Sigmoid colon (tissue), 7 donors: Measurements from ENCODE around the gene PRKG1. TPM values are rescaled to one million over a fixed set of nuclear protein-coding genes. Genes with fewer than 3 reads are reported as not detected.
A peak's percentile ranks its signal among the peaks of the same experiment; 100 is the strongest.

Experiments used
- DNase-seq: peaks from one replicate; pipeline ENCODE4 v3.0.0-alpha.2; 2019
- H3K27ac ChIP-seq, 4 donors: fragments of 200-600 bp; sonication (generic); one replicate each; pipeline ENCODE4 v1.5.1; 2016 to 2019; ENCODE audit warnings: mild to moderate bottlenecking in 1 of 4
- H3K27me3 ChIP-seq, 3 donors: fragments of 200-600 bp; sonication (generic); one replicate each; pipeline ENCODE4 v1.5.1; 2019; ENCODE audit warnings: mild to moderate bottlenecking in 1 of 3
- H3K36me3 ChIP-seq, 4 donors: fragments of 200-600 bp; sonication (generic); one replicate each; pipeline ENCODE4 v1.5.1; 2016 to 2019
- H3K4me1 ChIP-seq, 4 donors: fragments of 200-600 bp; sonication (generic); one replicate each; pipeline ENCODE4 v1.5.1; 2017 to 2019
- H3K4me3 ChIP-seq, 4 donors: fragments of 200-600 bp; sonication (generic); one replicate each; pipeline ENCODE4 v1.5.1; 2017 to 2019; ENCODE audit warnings: mild to moderate bottlenecking in 2 of 4, moderate library complexity in 1 of 4
- H3K9me3 ChIP-seq, 4 donors: fragments of 200-600 bp in 3 of 4; sonication (generic) in 3 of 4; one replicate each; pipeline versions ENCODE4 v1.5.1 to v1.6.1; 2013 to 2019
- EP300 ChIP-seq, 4 donors: sonication (generic); formaldehyde crosslinking; IDR thresholded peaks; one replicate each; pipeline ENCODE4 v1.6.1; 2017; ENCODE audit warnings: antibody characterized with exemption in 4 of 4
- POLR2A ChIP-seq, 2 donors: fragments of 450-650 bp; IDR thresholded peaks; one replicate each; pipeline ENCODE4 v1.6.1; 2016; ENCODE audit warnings: antibody characterized with exemption in 2 of 2, mild to moderate bottlenecking in 2 of 2, moderate library complexity in 2 of 2
- POLR2AphosphoS5 ChIP-seq, 4 donors: sonication (generic); formaldehyde crosslinking; IDR thresholded peaks; one replicate each; pipeline ENCODE4 v1.6.1; 2017; ENCODE audit warnings: antibody characterized with exemption in 4 of 4
- WGBS, 2 donors: extraction: QIAGEN DNeasy Blood & Tissue Kit; methylation state at CpG; one replicate each; pipeline ENCODE4 v1.1.7; 2013; 5-methylcytosine and 5-hydroxymethylcytosine counted together
- intact Hi-C: fragments of 100-400 bp; cut with DNase I; formaldehyde crosslinking; loops from one replicate; pipeline ENCODE4 v1.15.1; 2023
- polyA plus RNA-seq, 3 donors: library from polyadenylated mRNA; stranded (reverse); fragments of 200-250 nt; gene quantifications; one replicate each; pipeline ENCODE4 v1.2.3, GENCODE V29; 2013
- total RNA-seq, 4 donors: library from RNA; depleted of rRNA; stranded (reverse); fragments of >200 nt; gene quantifications; one replicate each; pipeline ENCODE4 v1.1.0, GENCODE V29; 2016
- TF ChIP-seq, protein P1 (sequence below), 4 experiments: fragments of 450-650 bp in 3 of 4; fragments of 200-600 bp in 1 of 4; IDR thresholded peaks; one replicate each; pipeline ENCODE4 v1.5.1; 2016 to 2019; ENCODE audit warnings: antibody characterized with exemption in 4 of 4, mild to moderate bottlenecking in 3 of 4, moderate library complexity in 2 of 4
- donor health status: healthy with polysubstance abuse.
- donor health status: Bipolar disorder and iron deficiency.
- donor health status: healthy.

PRKG1 gene
- total and polyA plus RNA-seq, 7 donors = 3.7 to 92.9 (median 60.2) TPM

DNA sequence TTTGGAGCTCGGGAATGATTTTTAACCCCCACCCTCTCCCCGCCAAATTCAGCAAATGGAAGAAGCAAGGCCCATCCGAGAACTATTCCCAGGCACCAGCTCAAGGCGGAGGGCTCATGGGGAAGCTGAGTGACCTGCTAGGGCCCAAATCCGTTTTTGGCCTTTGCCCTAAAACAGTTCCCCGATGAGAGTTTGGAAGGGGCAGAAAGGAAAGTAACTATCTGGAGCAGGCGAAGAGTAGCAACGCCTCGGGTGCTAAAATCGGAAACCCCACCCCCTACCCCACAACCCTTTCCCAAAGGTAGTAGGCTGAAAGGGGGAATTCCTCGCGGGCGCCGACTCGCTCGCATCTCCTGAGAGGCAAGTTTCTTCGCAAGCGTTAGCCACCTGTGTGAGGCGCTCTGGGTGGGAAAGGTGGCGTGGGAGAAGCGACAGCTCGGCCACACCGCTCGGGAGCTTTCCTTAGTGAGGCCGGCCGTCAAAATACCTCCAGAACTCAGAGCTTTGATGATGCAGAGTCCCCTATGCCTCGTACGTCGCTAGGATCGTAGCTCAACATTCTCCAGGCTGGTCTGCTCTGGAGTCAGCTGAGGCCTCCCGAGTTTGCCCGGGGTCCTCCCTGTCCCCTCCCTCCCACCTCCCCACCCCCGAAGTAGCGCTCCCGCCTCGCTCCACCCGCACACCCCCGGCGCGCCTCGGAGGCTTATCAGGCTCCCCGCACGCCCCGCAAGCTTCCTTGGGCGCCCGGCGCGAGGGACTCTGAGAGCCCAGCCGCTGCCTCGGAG, 642 bp upstream of the PRKG1 start:
- Histone ChIP-seq H3K4me1 (peaks cover 0 to 24% (median 15%) of the 10 kb centered on the region in 4 donors), H3K27me3 (no peaks in the 10 kb centered on the region), H3K27ac (peak overlapping the region; percentile 88 to 93 (median 92)), H3K9me3 (no peaks in the 10 kb centered on the region), H3K4me3 (peak overlapping the region; percentile 62 to 79 (median 68)), H3K36me3 (no peaks in the 10 kb centered on the region)
- peak; percentile 78 for DNase-seq
- 5 to 7% methylated on average over 50 of the region's 50 CpGs for WGBS, 2 donors
- intact Hi-C loops = loop anchor here (2.0 to 5.0 kb wide), 3 partner anchors 229 to 634 kb away; no protein-coding TSS in a partner anchor
- no peak for TF ChIP-seq POLR2A (IDR thresholded peaks at IDR 0.05)
- TF ChIP-seq POLR2AphosphoS5 (IDR thresholded peaks at IDR 0.05) = peak in 3 of 4 donors; percentile 19 to 30 (median 27)

DNA sequence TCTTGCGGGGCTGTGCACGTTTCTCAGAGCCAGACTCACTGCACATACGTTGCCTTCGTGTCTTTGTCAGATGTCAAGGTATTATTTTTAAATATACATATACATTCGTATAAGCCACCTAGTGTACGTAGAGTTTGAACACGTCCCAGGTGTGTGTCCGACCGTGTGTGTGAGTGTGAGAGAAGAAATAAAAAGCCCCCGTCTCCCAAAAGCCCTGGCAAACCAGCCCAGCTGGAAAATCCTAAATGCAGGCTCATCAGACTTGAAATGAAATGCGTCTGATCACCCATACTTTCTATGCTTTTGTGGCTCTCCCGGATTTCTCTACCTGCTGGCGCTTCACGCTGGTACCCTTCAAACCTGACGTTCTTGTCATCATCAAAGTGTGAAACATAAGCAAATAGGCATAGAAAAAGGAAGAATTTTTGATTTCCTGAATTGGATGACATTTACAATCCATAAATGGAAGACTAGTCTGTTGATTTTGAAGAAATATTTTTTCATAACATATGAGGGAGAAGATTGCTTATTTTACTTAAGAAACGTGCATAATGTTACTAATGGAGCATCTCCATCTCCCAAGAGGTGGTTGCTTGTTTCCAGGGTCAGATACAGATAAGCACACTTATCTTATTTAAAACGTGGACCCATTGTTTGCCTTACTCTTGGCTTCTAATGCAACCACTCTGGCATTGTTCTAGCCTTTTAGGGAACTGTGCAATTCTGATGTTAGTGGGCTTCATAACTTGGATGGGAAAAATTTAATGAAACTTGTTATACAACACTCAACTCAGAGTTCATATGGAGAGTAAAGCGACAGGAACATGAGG, 971 bp downstream of the PRKG1 start:
- intact Hi-C loops = loop anchor here (2.0 to 5.0 kb wide), 2 partner anchors 152 to 348 kb away; no protein-coding TSS in a partner anchor
- Histone ChIP-seq H3K27me3 (no peaks in the 10 kb centered on the region), H3K36me3 (no peaks in the 10 kb centered on the region), H3K9me3 (no peaks in the 10 kb centered on the region), H3K27ac (peak overlapping the region; percentile 88 to 93 (median 92)), H3K4me3 (peak overlapping the region; percentile 62 to 79 (median 68)), H3K4me1 (peaks cover 0 to 39% (median 28%) of the 10 kb centered on the region in 4 donors)
- DNase-seq = no peak
- TF ChIP-seq POLR2AphosphoS5 (IDR thresholded peaks at IDR 0.05) (no peak), POLR2A (IDR thresholded peaks at IDR 0.05) (no peak), EP300 (IDR thresholded peaks at IDR 0.05) (no peak)
- TF ChIP-seq, protein P1, sequence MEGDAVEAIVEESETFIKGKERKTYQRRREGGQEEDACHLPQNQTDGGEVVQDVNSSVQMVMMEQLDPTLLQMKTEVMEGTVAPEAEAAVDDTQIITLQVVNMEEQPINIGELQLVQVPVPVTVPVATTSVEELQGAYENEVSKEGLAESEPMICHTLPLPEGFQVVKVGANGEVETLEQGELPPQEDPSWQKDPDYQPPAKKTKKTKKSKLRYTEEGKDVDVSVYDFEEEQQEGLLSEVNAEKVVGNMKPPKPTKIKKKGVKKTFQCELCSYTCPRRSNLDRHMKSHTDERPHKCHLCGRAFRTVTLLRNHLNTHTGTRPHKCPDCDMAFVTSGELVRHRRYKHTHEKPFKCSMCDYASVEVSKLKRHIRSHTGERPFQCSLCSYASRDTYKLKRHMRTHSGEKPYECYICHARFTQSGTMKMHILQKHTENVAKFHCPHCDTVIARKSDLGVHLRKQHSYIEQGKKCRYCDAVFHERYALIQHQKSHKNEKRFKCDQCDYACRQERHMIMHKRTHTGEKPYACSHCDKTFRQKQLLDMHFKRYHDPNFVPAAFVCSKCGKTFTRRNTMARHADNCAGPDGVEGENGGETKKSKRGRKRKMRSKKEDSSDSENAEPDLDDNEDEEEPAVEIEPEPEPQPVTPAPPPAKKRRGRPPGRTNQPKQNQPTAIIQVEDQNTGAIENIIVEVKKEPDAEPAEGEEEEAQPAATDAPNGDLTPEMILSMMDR (IDR thresholded peaks at IDR 0.05) = no peak
- 21% methylated on average over 18 of the region's 18 CpGs for WGBS, 2 donors

GRCh38 chr10:51075873-51076229, 1.6 kb downstream of the PRKG1 start:
- TF ChIP-seq, protein P1 (IDR thresholded peaks at IDR 0.05) = no peak
- TF ChIP-seq POLR2AphosphoS5 (IDR thresholded peaks at IDR 0.05) (no peak), POLR2A (IDR thresholded peaks at IDR 0.05) (no peak), EP300 (IDR thresholded peaks at IDR 0.05) (no peak)
- DNase-seq = no peak
- peak overlapping the region; percentile 88 to 93 (median 92) for H3K27ac ChIP-seq
- no peaks in the 10 kb centered on the region for H3K27me3 ChIP-seq
- no peaks in the 10 kb centered on the region for H3K9me3 ChIP-seq
- 67 to 83% methylated on average over 6 of the region's 6 CpGs for WGBS, 2 donors
- intact Hi-C loops = loop anchor here (2.0 to 5.0 kb wide), 2 partner anchors 151 to 347 kb away; no protein-coding TSS in a partner anchor
- H3K36me3 ChIP-seq = no peaks in the 10 kb centered on the region
- H3K4me1 ChIP-seq = peaks cover 0 to 45% (median 34%) of the 10 kb centered on the region in 4 donors
- H3K4me3 ChIP-seq = peak overlapping the region; percentile 62 to 79 (median 68)

GRCh38 chr10:51076299-51076841, 2.1 kb downstream of the PRKG1 start:
- H3K9me3 ChIP-seq = no peaks in the 10 kb centered on the region

More at GRCh38 chr10:51076299-51076841, 2.1 kb downstream of the PRKG1 start:
- Histone ChIP-seq H3K4me1 (peaks cover 0 to 45% (median 35%) of the 10 kb centered on the region in 4 donors), H3K36me3 (no peaks in the 10 kb centered on the region), H3K4me3 (peak overlapping the region; percentile 62 to 79 (median 68)), H3K27me3 (no peaks in the 10 kb centered on the region), H3K27ac (peak overlapping the region; percentile 88 to 93 (median 92))
- intact Hi-C loops = loop anchor here (5.0 kb wide), 1 partner anchor 151 kb away; no protein-coding TSS in a partner anchor
- no peak for TF ChIP-seq EP300 (IDR thresholded peaks at IDR 0.05)
- TF ChIP-seq, protein P1 (IDR thresholded peaks at IDR 0.05) = no peak
- no peak for TF ChIP-seq POLR2AphosphoS5 (IDR thresholded peaks at IDR 0.05)
- TF ChIP-seq POLR2A (IDR thresholded peaks at IDR 0.05) = no peak
- 72 to 86% methylated on average over 3 of the region's 3 CpGs for WGBS, 2 donors
- no peak for DNase-seq
